OCI-LY1 (cell line): ENCODE measurements around the gene ALKBH4.

Experiments used
- H2AFZ ChIP-seq: fragments of 200-600 bp; sonication (generic), shearing (Covaris generic); 2 replicates; pipeline ENCODE4 v1.6.0; 2014; ENCODE audit warnings: antibody characterized with exemption, mild to moderate bottlenecking, low read length
- H3F3A ChIP-seq: fragments of 200-600 bp; sonication (generic), shearing (Covaris generic); 2 replicates; pipeline ENCODE4 v1.6.0; 2014; ENCODE audit warnings: mild to moderate bottlenecking, antibody characterized with exemption, low read length, moderate library complexity; ENCODE audit not compliant: insufficient read depth
- H3K27ac ChIP-seq: fragments of 200-600 bp; sonication (generic); 2 replicates; pipeline ENCODE4 v1.5.1; 2014; ENCODE audit warnings: low read length, mixed run types, mild to moderate bottlenecking, low read depth; ENCODE audit not compliant: poor library complexity, severe bottlenecking
- H3K27me3 ChIP-seq: fragments of 200-600 bp; sonication (generic); 2 replicates; pipeline ENCODE4 v1.6.0; 2014; ENCODE audit warnings: antibody characterized with exemption, mild to moderate bottlenecking, low read length, moderate library complexity; ENCODE audit not compliant: insufficient read depth
- H3K36me3 ChIP-seq: fragments of 200-600 bp; sonication (generic); 2 replicates; pipeline ENCODE4 v1.6.1; 2014; ENCODE audit warnings: mild to moderate bottlenecking, antibody characterized with exemption, low read length, moderate library complexity, mixed read lengths; ENCODE audit not compliant: insufficient read depth
- H3K4me1 ChIP-seq: fragments of 200-600 bp; sonication (generic); 2 replicates; pipeline ENCODE4 v1.5.1; 2014; ENCODE audit warnings: mild to moderate bottlenecking, low read length, moderate library complexity; ENCODE audit not compliant: insufficient read depth, severe bottlenecking
- H3K4me2 ChIP-seq: fragments of 200-600 bp; sonication (generic), shearing (Covaris generic); 2 replicates; pipeline ENCODE4 v1.6.1; 2014; ENCODE audit warnings: low read length
- H3K4me3 ChIP-seq: fragments of 200-600 bp; sonication (generic); 2 replicates; pipeline ENCODE4 v1.5.1; 2014; ENCODE audit warnings: low read length, low read depth, mild to moderate bottlenecking, mixed read lengths; ENCODE audit not compliant: poor library complexity, severe bottlenecking
- H3K79me2 ChIP-seq: fragments of 200-600 bp; shearing (Covaris generic); 2 replicates; pipeline ENCODE4 v1.6.1; 2016; ENCODE audit warnings: mixed run types, low read length, mixed read lengths; ENCODE audit not compliant: insufficient read depth
- H3K9ac ChIP-seq: fragments of 200-600 bp; sonication (generic), shearing (Covaris generic); 2 replicates; pipeline ENCODE4 v1.6.1; 2014; ENCODE audit warnings: mild to moderate bottlenecking, low read length, mixed read lengths
- H3K9me2 ChIP-seq: fragments of 200-600 bp; sonication (generic), shearing (Covaris generic); 2 replicates; pipeline ENCODE4 v1.6.1; 2014; ENCODE audit warnings: low read depth, mild to moderate bottlenecking, low read length, mixed read lengths
- H3K9me3 ChIP-seq: fragments of 200-600 bp; shearing (Covaris generic); 2 replicates; pipeline ENCODE4 v1.6.1; 2014; ENCODE audit warnings: low read length, mixed read lengths
- H4K20me1 ChIP-seq: fragments of 200-600 bp; sonication (generic), shearing (Covaris generic); 2 replicates; pipeline ENCODE4 v1.6.0; 2016; ENCODE audit warnings: mild to moderate bottlenecking, low read length; ENCODE audit not compliant: insufficient read depth
- CTCF ChIP-seq: fragments of 200-600 bp; sonication (generic), shearing (Covaris generic); IDR thresholded peaks from 2 replicates; pipeline ENCODE4 v1.5.1; 2017; ENCODE audit warnings: mild to moderate bottlenecking, antibody characterized with exemption, low read length, moderate library complexity, mixed read lengths
- EZH2 ChIP-seq: fragments of 200-600 bp; sonication (generic), shearing (Covaris generic); IDR thresholded peaks from 2 replicates; pipeline ENCODE4 v1.8.0; 2017; ENCODE audit warnings: borderline replicate concordance, mixed run types, mild to moderate bottlenecking, antibody characterized with exemption, low read length, moderate library complexity, mixed read lengths

The ALKBH4 gene

DNA sequence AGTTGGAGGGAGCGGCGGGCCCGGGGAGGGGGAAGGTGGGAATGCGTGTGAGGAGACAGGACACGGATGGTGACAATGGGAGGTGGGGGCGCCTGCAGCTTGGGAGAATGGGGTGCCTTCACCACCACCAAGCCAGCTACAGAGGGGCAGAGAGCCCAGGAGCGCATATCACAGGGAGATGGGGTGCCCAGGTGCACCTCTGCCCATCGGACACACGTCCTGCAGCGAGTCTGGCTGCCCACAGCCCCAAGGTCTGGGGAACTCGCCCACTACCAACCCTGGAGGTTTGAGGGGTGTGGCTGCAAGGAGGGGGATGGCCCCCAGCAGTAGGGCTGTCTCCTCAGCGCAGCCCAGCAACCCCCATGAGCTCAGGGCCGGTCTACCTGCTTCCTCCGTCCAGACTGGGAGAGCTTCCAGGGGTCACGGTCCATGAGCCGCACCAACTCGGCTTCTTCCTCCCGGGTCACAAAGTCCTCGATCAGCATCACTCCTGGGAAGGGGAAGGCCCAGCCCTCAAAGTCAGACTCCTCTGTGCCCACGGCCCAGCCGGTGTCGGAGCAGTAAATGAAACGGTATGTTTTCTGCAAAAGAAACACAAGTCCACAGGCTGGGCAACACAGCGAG, 5.3 kb downstream of the ALKBH4 start:
- Histone ChIP-seq H3K4me3 (no peak overlapping the region), H2AFZ (no peak overlapping the region), H4K20me1 (no peaks in the 10 kb centered on the region), H3F3A (no peaks in the 10 kb centered on the region), H3K36me3 (peaks cover 39% of the 10 kb centered on the region), H3K27ac (no peak overlapping the region), H3K27me3 (no peaks in the 10 kb centered on the region), H3K79me2 (peaks cover 9% of the 10 kb centered on the region), H3K4me1 (peaks cover 13% of the 10 kb centered on the region), H3K9ac (no peak overlapping the region), H3K9me2 (no peaks in the 10 kb centered on the region), H3K9me3 (no peaks in the 10 kb centered on the region), H3K4me2 (no peak overlapping the region)
- TF ChIP-seq CTCF = no peak
- TF ChIP-seq EZH2 = no peak

DNA sequence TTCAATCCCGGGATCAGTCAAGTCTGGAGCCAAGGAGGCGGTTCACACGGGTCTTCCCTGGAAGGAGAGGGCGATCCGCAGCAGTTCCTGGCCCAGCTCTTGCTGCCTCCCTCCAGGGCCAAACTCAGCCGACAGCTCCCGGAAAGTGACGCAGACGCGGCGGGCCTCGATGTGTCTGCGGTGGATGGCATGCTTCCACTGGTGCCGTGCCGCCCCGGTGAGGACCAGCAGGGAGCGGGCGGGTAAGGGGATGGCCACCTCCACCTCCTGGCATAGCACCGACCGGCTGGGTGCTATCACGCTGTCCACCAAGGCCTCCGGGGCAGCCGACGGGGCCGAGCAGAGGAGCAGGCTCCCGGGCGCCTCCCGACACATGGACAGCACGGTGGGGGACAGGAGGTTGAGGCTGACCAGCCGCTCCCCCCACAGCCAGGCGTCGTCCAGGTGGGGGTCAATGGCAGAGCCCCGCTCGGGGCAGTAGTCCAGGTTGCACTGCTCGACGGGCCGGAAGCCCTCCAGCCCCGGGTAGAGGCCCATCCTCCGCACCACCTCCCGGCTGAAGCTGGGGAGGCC, 7.2 kb downstream of the ALKBH4 start:
- H3K4me1 ChIP-seq = peaks cover 8% of the 10 kb centered on the region
- H3K27ac ChIP-seq = no peak overlapping the region
- no peaks in the 10 kb centered on the region for H3K9me2 ChIP-seq
- H2AFZ ChIP-seq = no peak overlapping the region
- H4K20me1 ChIP-seq = no peaks in the 10 kb centered on the region
- H3F3A ChIP-seq = no peaks in the 10 kb centered on the region; the same call in 1 of the 2 replicates
- peaks cover 39% of the 10 kb centered on the region for H3K36me3 ChIP-seq
- H3K9ac ChIP-seq = no peak overlapping the region
- H3K79me2 ChIP-seq = no peaks in the 10 kb centered on the region
- no peak overlapping the region for H3K4me3 ChIP-seq
- no peak for TF ChIP-seq EZH2
- TF ChIP-seq CTCF = no peak
- no peaks in the 10 kb centered on the region for H3K27me3 ChIP-seq
- no peaks in the 10 kb centered on the region for H3K9me3 ChIP-seq
- no peak overlapping the region for H3K4me2 ChIP-seq

DNA sequence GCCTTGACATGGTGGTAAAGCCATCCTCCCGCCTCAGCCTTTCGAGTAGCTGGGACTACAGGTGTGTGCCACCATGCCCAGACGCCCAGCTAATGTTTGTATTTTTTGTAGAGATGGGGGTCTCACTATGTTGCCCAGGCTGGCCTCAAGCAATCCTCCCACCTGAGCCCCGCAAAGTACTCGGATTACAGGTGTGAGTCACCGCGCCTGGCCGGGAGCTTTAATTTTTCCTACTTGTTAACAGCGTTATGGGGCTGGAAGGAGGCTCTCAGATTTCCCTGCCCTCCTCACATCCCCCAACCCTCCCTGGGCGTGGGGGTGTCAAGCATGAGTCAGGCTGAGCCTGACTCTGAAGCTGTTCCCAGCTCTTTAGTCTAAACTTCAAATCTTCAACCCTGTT, 8.3 kb downstream of the ALKBH4 start:
- no peaks in the 10 kb centered on the region for H4K20me1 ChIP-seq
- no peaks in the 10 kb centered on the region for H3K9me3 ChIP-seq
- H3K9ac ChIP-seq = no peak overlapping the region
- H3K4me1 ChIP-seq = peaks cover 14% of the 10 kb centered on the region
- H3K36me3 ChIP-seq = peaks cover 39% of the 10 kb centered on the region
- no peak overlapping the region for H3K4me2 ChIP-seq
- H2AFZ ChIP-seq = no peak overlapping the region
- no peak for TF ChIP-seq CTCF
- TF ChIP-seq EZH2 = no peak
- H3K9me2 ChIP-seq = no peaks in the 10 kb centered on the region
- no peak overlapping the region for H3K27ac ChIP-seq
- no peaks in the 10 kb centered on the region for H3K27me3 ChIP-seq
- H3K4me3 ChIP-seq = no peak overlapping the region
- no peaks in the 10 kb centered on the region for H3K79me2 ChIP-seq
- no peaks in the 10 kb centered on the region; the same call in 1 of the 2 replicates for H3F3A ChIP-seq
